GM12801 (cell line): ENCODE measurements around the gene TBPL2.

Source experiments
- CTCF ChIP-seq: IDR thresholded peaks from one replicate; pipeline ENCODE4 v1.5.1; 2011; ENCODE audit warnings: control low read depth; ENCODE audit not compliant: insufficient read length; ENCODE audit errors: extremely low read depth

TBPL2 gene

GRCh38 chr14:55372423-55372822, 68.0 kb downstream of the TBPL2 start:
- no peak for TF ChIP-seq CTCF

- TF ChIP-seq CTCF, result no peak
Measured at GRCh38 chr14:55370883-55371455, 69.4 kb downstream of the TBPL2 start.

- TF ChIP-seq CTCF, result no peak
Measured at GRCh38 chr14:55366271-55366670, 74.1 kb downstream of the TBPL2 start.
